GM19438 (cell line): Measurements from ENCODE around the gene S100A16.
A peak's percentile ranks its signal among the peaks of the same experiment; 100 is the strongest.

Experiments
- ATAC-seq: cut with Tn5 transposase; IDR thresholded peaks from one replicate; pipeline ENCODE4 v1.9.1; 2021; ENCODE audit warnings: low read depth; ENCODE audit not compliant: unreplicated experiment

Gene S100A16

DNA sequence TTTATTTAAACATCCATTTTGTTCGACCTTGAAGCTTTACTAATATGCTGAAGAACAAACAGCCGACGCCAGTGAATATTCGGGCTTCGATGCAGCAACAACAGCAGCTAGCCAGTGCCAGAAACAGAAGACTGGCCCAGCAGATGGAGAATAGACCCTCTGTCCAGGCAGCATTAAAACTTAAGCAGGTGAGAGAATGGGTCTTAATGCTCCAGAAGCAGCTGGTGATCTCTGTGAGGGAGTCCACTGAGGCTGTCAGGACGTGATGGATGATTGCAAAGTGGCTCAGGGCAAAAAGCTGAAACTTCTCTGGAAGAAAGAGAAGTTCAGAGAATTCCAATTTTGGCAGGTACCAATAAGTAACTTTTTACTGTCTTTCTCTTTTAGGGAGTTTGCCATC, 25.3 kb upstream of the S100A16 start:
- no peak for ATAC-seq

DNA sequence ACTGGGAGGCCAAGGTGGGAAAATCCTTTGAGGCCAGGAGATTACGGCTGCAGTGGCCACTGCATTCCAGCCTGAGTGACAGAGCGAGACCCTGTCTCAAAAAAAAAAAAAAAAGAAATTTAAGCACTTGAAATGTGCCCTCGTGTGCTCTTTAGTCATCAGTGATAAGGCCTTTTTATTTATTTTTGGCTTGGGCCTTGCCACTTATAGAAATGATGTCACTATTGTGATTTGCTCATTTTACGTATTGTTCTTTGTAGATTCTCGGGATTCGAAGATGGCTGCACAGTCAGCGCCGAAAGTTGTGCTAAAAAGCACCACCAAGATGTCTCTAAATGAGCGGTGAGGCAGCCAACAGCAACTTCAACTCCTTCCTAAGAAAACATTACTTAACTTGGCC, 23.4 kb upstream of the S100A16 start:
- ATAC-seq: no peak

DNA sequence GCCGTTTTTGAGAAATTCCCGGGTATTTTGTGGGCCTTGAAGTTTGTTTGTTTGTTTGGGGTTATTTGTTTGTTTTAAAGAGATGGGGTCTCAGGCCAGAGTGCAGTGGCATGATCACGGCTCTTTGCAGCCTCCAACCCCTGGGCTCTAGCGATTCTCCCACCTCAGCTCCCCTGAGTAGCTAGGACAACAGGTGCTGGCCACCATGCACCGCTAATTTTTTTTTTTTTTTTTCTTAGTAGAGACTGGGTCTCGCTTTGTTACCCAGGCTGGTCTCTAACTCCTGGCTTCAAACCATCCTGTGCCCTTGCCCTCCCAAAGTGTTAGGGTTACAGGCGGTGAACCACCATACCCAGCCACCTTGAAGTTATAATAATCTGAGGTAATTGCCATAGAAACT, 22.9 kb upstream of the S100A16 start:
- no peak for ATAC-seq

DNA sequence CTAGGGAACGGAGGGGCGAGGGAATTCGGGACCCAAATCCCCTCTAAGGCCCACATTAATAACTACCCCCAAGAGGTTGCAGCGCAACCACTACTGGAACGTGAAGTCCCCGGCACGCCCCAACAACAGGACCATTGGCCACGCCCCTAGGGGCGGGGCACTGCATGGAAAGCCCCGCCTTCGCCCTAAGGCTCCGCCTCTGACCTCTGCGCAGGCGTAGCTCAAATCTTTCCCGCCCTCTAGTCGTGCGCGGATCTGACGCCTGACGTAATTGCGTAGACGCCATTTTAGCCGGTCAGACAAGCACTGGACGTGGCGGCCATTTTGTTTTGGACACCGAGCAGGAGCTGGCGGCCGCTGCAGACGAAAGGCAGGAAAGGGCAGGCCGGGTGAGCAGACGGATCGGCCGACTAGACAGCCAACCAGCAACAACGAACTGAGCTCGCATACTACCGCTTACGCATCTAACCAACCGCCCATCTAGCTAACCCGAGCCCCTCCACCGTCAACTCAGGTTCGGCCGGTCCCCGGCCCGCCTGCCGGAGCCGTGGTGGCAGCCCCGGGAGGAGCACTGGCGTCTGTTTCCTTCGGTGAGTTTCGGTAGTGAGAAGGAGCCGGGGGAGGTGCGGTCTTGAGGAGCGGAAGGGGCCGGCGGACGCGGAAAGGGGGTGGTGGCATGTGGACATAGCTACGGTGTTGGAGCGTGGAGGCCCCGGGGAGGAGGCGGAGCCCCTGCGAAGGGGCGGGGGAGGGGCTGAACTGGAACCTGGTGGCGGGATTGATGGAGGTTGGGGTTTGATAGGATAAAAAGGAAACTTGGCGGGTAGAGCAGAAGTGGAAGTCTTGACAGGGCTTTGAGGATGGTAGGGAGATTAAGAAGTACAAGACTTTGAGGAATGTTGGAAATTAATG, 21.1 kb upstream of the S100A16 start, which contains the start of gene CHTOP:
TSS of gene CHTOP (plus strand) at position 313 of the 912 bp plus-strand sequence. CDS start 2,523 bp downstream, outside the sequence.
- ATAC-seq: peak; percentile 88

DNA sequence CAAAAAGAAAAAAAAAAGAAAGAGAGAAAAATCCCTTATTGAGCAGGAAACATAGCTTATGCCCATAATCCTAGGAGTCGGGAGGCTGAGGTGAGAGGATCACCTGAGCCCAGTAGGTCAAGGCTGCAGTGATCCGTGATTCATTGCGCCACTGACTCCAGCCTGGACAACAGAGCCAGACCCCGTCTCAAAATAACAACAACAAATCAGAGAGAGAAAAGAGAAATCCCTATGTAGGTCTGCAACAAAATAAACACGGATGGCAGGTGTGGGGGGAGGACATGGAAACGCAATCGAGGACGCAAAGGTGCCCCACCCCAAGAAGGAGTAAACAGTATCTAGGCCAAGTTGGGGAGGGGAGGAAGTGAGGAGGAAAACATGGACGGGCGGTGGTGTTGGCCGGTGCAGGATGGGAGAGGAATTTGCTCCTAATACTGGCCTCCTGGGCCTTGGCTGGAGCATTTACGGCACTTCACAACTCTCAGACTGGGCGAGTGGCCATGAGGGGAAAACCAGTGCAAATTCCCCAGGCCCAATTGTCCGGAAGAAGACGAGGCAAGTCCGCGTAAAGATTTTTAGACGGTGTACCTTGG, 20.3 kb upstream of the S100A16 start:
- no peak for ATAC-seq

DNA sequence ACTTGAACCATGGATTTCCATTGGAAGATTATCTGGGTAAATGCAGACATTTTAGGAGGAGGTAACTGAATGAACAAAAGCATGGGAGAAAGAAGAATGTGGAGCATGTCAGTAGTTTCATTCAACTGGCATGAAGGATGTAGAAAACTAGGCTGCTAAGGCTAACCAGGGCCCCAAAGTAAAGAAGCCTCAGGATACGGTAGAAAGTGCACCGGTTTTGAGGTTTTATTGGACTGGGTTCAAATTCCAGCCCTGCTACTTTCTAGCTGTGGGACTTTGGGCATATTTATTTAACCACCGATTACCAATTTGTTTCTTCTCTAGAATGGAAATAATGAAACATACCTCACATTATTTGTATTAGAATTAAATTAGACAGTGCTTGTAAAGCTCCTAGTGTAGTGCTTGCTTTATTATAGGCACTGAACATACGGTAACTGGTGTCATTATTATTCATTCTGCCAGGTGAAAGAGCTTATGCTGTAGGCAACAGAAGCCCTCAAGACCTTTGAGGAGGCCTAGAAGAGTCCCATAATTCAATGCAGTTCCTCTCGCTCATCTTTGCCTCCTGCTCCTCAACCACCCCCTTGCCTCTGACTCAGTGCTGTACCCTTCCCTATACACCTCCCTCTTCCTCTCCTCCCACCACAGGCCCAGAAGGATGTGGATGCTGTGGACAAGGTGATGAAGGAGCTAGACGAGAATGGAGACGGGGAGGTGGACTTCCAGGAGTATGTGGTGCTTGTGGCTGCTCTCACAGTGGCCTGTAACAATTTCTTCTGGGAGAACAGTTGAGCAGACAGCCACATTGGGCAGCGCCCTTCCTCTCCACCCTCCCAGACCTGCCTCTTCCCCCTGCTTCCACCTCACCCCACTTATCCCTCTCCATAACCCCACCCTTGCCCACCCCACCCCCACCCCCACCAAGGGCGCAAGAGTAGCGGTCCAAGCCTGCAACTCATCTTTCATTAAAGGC, 18.4 kb upstream of the S100A16 start:
- no peak for ATAC-seq

DNA sequence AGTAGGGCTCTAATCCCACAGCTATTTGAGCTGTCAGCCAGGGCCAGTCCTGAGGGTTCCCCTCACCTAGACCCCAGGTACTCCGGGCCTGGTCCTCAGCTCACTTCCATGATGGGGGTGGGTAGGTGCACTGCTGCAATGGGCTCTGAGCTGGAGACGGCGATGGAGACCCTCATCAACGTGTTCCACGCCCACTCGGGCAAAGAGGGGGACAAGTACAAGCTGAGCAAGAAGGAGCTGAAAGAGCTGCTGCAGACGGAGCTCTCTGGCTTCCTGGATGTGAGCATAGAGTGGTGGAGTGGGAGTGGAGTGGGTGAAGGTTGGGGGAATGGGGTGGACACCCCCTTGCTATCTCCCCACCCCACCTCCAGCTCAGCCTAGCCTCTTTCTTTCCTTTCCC, 17.4 kb upstream of the S100A16 start:
- no peak for ATAC-seq

DNA sequence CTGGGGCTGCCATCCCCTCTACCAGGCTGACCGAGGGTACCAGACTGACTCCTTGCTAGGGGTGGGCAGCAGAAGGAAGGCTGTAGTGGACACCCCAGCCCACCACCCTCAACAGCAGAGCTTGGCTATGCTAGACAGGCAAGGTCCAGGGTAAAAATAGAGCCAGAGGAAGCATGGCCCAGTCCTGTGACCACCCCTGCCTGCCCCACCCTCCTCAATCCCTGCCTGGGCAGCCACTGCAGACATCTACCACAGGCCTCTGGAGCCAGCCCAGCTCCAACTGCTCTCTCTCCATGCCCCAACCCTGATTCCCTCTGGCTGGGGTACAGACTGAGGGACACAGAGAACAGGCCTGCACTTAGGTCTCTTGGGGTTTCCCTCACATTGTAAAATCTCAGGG, 17.0 kb upstream of the S100A16 start:
- no peak for ATAC-seq

DNA sequence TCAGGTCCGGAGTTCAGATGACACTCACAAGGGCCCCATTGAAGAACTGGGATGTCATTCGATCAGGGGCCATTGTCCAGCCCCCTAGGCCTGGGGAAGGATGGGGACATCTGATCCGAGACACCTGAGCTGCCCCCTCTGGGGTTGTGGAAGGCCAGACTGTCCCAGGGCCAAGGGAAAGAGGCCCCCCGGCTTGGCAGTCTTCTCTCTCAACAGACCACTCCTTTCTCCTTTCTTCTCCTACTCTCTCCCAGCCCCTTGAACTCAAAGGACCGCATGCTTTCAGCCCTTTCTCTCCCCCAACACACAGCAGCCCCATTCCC, 16.4 kb upstream of the S100A16 start:
- ATAC-seq: no peak

DNA sequence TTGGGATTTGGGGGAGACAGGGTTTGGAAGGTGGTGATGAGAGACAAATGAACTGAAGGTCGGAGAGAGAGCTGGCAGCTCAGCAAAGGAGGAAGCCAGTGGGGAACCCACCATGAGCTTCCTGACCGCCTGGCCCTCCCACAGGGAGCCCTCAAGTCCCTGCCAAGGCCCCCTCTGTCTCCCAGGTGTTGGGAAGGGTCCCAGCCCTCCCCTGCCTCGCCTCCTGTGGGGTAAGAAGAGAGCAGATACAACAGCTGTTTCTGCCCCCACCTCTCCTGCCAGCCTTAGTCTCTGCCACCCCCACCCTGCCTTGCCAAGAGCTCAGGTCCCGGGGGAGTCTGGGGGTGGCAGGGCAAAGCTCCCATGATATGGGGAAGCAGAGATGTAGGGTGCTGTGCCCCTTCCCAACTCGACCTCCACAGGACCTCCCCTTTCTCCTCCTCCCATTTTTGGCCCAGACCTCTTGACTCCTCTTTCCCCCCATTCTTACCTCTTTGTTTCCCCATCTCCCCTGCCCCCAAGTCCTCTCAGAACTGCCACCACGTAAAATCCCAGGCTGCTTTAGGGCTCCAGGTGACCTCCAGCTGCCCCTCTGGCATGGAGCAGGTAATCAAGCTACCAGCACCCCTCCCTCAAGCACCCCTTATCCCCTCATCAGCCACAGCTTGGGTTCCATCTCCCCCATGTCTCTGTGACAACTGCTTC, 15.9 kb upstream of the S100A16 start:
- no peak for ATAC-seq

DNA sequence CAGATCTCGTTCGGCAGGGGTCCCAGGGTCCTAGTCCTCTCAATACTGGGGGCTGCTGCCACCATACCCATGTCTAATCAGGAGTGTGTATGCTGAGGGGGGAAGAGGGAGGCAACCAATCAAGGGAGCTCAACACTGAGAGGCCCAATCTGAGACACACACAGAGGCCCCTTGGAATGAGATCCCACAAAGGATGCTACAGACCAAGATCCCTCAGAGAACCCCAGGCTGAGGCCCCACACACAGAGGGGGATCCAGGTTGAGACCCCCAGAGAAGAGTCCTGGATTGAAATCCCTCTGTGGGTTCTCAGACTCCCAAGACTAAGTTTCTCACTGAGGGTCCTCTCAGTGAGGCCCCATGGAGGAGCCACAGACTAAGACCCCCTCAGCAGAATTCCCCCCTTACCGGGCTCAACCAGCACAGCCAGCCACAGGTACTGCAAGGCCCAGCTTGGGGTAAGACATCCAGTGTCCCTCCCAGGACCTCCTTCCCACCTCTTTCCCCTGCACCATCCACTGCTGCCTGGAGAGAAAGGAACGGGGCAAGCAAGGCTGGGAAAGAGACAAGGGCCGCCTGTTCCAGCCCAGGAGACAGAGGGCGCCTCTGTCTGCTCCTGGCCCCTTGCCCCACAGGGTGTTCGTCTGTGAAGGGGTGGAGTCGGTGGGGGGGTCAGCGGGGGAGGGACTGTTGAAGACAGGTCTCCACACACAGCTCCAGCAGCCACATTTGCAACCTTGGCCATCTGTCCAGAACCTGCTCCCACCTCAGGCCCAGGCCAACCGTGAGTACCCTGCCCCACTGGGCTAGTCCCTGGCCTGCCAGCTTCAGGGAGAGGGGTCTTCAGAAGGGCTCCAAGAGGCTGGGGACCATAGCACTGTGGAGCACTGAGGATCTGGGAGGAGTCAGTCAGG, 15.0 kb upstream of the S100A16 start, which contains the start of gene S100A1:
TSS of gene S100A1 (plus strand) at position 720 of the 912 bp plus-strand sequence. CDS start 2,088 bp downstream, outside the sequence.
- ATAC-seq: no peak

DNA sequence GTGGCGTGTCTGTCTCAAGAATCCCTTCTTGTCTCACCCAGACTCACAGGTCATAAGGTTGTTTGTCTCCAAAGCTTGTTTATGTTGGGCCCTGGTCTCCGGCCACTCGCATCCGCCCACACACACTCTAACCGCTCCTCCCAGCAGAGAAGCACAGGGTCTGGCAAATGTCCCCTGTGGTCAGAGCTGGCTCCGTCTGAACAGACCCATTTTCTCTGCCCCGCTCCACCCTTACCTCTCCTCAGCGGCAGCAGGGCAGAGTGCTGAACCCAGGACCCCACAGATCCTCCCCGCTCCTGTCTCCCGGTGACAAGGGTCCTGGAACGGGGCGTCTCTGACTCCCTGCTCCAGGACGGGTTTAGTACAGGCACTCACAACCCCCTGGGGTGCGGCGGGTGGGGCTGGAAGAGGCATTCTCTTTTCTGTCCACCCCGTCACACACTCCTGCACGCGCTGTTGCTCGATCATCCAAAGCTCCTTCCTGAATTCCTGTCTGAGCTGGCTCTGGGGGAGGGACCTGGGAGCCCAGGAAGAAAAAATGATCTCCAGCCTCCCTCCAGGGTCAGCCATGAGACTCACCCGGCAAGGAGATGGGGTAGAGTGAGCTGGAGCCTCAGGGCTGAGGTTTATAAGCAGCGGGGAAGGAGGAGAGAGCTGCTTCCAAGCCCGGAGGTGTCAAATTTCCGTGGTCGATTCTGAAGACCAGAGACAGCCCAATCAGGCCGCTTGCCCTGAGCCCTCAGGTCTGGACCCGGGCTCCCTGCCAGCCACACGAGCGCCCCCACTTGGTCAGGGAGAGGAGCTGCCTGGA, 14.2 kb upstream of the S100A16 start, which contains the start of gene S100A13:
TSS of gene S100A13 (minus strand) at position 602 of the 811 bp plus-strand sequence. CDS start 1,033 bp downstream, outside the sequence.
- ATAC-seq: no peak

DNA sequence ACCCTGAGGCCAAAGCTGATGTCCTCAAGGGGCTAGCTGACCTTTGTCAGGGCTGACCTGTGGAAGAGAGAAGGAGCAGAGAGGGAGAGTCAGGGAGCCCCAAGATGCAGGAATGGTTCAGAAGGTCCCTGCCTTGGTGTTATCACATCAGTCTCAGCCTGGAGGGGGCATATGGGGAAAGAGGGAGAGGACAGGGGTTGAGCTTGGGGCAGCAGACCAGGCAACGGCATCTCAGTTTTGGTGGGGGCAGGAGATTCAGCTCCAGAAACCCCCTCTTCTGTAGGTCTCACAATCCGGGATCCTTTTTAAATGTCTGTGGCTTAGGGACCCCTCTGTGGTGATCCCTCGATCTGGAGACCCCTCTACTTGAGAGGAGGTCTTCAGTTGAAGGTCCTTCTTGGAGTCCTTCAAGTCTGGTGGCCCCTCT, 13.6 kb upstream of the S100A16 start:
- no peak for ATAC-seq

DNA sequence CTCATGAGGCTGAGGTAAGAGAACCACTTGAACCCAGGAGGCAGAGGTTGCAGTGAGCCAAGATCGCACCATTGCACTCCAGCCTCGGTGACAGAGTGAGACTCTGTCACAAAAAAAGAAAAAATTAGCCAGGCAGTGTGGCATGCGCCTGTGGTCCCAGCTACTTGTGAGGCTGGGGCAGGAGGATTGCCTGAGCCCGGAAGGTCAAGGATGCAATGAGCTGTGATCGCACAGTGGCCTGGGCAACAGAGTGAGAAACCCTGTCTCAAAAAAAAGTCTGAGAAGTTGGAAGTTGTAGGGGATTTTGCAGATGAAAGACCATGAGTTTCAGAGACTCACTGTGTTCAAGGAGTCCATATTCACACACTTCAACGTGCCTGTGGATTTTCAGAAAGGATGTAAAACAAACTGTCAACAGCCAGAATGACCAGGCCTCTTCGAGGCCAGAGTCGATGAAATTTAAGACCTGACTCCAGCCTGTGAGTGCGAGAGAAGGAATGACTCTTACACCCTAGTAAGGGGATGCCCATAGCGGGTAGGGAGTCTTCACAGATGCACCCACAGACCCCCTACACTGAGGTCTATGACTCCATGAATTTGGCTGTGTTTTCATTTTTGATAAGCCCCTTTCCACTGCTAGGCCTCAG, 12.2 kb upstream of the S100A16 start:
- no peak for ATAC-seq

DNA sequence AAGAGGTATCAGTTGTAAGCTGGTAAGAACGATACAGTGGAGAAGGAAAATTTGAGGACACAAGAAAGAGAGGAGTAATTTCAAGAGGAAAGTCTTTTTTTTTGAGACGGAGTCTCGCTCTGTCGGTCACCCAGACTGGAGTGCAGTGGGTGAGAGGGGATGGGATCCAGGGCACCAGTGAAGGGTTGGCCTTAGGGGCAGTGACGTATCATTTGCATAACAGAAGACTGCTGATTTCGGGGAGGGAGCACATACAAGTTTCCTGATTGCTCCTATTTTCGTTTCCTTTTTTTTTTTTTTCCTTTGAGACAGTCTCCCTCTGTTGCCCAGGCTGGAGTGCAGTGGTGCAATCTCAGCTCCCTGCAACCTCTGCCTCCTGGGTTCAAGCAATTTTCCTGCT, 10.2 kb upstream of the S100A16 start:
- ATAC-seq: no peak

DNA sequence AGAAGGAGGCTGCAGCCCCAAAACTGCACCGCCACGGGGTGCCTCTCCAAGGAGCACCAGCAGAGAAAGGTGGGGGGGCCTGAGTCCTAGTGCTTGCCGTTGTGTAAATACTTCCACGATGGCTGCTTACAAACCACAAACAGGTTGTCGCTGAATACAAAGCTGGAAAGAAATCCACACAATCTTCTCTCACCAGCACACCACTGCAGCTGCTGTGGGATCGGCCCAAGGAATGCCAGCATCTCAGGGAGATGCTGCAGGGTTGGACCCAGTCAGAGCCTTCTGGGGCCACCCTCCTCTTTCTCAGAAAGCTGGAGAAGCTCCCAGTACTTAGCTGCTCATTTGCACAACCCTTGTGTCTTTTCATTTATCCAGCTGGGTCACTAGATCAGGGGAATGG, 6.2 kb upstream of the S100A16 start:
- ATAC-seq: no peak

DNA sequence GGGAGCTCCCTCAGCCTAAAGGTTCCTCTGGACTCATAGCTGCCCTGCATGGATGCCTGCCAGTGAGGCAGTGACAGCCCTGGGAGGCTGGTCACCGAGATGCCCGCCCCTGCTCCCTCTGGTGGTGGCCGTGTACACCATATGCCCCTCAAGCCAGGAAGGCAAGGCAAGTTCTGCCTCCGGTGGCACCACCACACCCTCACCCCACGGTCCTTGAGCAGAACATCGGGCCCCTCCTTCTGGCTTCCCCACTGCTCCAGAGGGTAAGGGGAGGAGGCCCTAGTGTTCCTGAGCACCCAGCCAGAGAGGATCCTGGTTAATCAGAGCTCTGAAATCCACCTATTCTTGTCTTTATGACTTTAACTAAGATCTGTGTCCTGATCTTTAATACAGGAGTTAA, 4.7 kb upstream of the S100A16 start:
- ATAC-seq: peak; percentile 75

DNA sequence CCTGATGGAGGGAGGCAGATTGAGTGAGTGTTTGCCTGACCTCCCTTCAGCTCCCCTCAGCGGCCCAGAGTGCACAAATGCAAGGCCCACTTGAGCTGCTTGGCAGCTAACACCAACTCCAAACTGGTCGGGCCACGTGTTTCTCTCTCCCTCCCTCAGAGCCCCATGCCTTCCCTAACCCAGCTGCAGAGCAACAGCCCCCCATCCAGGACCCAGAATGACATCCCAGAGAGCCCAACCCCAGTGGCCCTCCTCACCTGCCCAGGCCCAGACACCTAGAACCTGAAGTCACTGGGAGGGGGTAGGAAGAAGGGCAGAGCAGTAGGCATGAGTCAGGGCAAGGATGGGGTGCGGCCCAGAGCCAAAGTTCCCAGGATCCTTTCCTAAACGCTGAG, 4.0 kb upstream of the S100A16 start:
- ATAC-seq: no peak
